HG03342 (cell line): ENCODE measurements around the gene BRCA2.

Source experiments
- ATAC-seq: cut with Tn5 transposase; IDR thresholded peaks from one replicate; pipeline ENCODE4 v1.9.1; 2021; ENCODE audit warnings: mild to moderate bottlenecking, moderate library complexity; ENCODE audit not compliant: unreplicated experiment

Gene BRCA2

GRCh38 chr13:32315238-32316027 lies at the start of gene BRCA2, which contains the start of gene ZAR1L:
Gene BRCA2, plus strand, starts transcription at chr13:32315508. Its CDS starts 953 bp downstream, at chr13:32316461.
Gene ZAR1L, minus strand, starts transcription at chr13:32315363. Its CDS starts 3,438 bp downstream, at chr13:32311925.
- peak; percentile 89 for ATAC-seq

DNA sequence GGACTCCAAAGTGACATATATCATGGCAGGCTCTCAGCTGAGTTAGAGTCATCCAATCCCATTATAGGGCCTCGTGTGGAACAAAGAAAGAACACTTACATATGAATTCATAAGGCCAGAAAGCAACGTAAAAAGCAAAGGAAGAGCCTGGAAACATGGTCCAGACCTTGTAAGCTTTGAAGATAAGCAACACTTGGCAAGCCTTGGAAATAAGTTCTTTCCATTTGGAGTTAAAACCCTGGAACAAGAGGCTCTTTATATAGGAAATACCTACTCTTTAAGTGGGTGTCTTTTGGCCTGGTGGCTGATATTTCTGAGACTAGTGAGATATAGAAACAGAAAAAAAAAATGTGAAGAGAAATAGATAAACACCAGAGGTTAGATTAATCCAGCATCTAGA lies 49.6 kb upstream of the BRCA2 start:
- no peak for ATAC-seq

GRCh38 chr13:32266130-32266529 lies 49.2 kb upstream of the BRCA2 start:
- ATAC-seq: no peak

DNA sequence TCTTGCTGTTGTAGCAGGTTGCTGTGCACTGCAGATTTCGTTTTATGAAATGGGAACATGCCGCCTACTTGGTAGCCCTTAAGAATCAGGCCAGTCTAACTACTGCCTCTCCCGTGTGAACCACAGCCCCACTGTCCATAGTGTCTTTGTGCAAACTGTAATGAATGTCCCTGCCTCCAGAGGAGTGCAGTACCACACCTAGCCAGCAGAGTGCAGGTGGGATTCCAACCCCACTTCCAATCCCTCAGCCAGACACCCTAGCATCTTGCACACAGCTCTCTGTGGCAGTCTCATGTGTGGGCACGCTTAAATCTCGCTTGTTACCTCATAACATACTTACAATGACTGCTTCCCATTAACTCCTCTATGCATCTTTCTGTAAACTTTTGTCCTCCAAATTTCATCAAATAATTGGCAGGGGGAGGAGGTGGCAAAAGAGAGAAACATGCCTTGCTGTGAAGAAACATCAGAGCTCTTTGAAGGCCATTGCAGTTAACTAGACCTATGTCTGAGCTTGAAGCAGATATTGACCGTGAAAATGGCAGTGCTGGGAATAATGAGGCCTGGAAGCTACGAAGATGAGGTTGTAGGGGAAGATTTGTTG lies 47.4 kb upstream of the BRCA2 start:
- ATAC-seq: no peak

DNA sequence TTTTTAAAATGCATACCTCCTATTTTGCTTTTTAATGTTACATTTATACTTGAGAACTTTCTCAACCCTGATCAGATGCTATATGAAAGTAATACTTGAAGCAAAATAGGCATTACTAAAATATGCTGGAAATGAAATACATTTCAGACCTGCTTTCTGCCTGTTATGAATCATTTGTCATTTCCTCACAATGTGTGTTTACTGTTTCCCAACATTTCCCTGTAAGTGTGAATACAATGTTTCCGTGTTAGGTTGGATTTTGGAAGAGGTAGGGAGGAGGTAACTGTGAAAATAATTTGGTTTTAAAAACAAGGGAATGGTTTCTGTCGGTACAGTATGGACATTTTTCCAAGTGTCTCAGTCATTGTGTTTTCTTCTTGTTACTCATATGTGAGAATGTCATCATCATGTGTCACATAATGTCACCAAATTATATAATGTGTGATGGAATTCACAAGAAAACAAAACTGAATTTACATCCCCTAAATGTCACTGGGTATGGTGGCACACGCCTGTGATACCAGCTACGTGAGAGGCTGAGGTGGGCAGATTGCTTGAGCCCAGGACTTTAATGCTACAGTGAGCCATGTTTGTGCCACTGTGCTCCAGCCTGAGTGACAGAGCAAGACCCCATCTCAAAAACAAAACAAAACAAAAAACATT lies 43.2 kb upstream of the BRCA2 start:
- ATAC-seq: no peak

DNA sequence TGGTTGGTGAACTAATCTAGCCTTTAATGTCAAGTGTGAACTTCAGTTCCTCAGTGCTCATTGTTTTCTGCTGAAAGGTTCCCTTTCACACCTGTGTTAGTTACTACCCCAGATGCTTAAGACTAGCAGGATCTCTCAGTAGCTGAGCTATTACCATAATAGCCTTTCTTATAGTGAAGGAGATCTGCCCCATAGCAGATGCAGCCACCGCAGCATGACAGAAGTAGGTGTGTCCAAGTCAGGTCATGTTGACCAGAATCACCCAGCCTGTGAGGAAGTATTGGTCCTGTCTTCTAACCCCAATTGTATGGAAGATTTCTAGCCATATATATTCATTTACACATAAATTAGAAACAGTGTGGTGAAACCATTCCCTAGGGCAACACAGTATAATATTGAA lies 37.5 kb upstream of the BRCA2 start:
- no peak for ATAC-seq

DNA sequence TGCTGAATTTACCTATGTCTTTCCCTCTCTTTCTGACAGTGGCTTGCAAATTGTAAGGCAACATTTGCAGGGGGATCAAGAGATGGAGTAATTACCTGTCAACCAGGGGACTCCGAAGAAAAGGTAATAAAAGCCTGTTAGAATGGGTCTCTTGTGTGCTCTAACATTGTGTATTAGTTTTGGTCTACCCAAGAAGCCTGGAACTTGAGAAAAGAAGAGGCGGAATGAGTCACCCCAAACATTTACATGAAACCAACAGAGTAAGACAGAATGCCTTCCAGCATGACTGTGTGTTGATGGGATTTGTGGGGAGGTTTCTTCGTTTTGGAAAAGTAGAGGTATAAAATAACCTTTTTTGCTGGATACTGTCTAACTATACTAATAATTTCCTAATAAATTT lies 36.9 kb upstream of the BRCA2 start:
- peak; percentile 63 for ATAC-seq

- no peak for ATAC-seq
Measured at GRCh38 chr13:32281096-32281495, 34.2 kb upstream of the BRCA2 start.

DNA sequence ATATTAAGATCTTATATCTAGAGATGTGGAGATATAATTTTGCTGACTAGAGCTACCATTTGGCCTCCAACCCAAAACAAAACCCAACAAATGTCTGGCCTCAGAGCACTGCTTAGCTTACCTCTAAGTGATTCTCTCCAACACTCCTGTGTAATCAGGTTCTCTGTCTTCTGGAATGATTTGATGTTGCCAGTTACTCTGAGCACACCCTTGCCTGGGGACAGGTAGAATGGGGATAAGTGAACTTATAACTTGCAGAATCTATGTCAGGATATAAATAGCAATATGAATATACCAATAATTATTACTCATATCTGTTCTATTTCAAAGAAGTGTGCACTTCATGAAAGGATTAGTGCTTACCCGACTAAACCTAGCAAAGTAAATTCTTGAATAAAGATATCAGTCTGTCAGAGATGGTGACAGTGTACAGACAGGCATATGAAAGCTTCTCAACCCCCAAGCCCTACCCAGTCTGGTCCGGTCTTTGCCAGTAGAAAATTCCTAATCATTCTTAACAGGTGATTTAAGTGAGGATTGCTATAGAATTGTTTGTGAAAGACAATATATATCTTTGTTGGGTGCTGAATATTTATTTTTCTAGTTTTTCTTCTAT lies 33.1 kb upstream of the BRCA2 start:
- ATAC-seq: no peak

DNA sequence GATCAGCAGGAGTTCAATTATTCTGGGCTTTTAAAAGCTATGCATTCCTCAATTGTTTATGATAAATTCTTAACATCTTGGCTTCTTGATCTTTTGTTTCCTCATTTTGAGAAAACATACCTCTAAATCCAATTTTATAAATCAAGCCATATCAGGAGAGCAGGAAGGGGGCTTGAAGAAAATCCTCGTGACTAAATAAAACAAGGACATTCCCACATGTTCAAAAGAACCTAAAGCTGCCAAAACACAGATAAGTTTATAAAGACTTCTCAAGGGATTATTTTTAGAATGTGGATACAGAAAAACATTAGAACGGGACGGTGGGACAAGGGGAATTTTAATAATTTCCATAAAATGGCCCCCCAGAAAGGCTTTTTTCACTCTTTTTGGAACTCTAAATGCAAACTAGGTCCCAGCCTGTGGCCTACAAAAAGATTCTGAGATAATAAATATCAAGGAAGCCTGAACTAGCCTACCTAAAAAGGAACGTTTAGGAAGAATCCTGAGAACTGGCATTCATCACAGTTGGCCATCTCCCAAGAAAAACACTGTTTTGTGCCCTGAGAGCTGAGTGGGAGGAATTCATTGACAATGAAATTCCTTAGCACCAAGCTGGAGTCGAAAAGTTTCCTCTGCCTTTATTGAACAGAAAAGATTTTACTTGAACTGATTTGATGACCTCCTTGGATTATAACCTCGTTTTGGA lies 30.2 kb upstream of the BRCA2 start:
- no peak for ATAC-seq

DNA sequence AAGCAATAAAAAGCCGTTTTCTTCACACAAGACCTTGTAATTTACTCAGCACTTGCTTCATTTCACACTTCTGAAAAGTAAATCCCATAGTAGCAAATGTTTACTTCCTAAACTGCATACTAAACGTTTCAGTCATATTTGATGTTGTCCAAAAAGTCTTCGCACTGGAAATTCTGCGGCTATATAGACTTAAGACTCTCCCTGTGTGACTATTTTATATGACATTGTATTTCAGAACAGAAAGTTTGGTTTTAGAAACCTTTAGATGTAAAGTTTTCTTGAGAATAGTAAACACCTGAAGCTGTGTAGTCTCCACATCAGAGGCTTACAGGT lies 29.7 kb upstream of the BRCA2 start:
- no peak for ATAC-seq

GRCh38 chr13:32297206-32297605 lies 18.1 kb upstream of the BRCA2 start:
- no peak for ATAC-seq

GRCh38 chr13:32298695-32299094 lies 16.6 kb upstream of the BRCA2 start:
- ATAC-seq: no peak

DNA sequence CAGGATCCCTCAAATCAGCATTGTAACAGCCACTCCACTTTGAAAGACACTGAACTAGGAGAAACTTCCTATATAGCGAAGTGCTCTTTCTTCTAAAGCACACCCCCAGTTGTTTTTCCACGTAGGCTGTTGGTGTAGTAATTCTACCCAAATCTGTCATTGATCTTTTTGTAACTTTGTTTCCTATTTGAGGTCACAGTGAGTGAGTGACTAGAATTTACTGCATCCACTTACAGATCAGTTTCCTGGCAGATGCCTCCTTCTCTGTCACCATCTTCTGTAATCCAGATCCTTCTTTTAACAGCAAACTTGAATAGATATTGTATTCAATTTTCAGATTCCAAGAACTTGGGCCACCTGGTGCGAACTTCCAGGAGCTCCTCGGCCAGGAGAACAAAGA lies 15.4 kb upstream of the BRCA2 start:
- ATAC-seq: no peak

GRCh38 chr13:32300406-32300805 lies 14.9 kb upstream of the BRCA2 start:
- ATAC-seq: no peak

GRCh38 chr13:32300920-32301319 lies 14.4 kb upstream of the BRCA2 start:
- no peak for ATAC-seq

- no peak for ATAC-seq
Measured at GRCh38 chr13:32302461-32302860, 12.8 kb upstream of the BRCA2 start.

- ATAC-seq: no peak
Measured at GRCh38 chr13:32305646-32306045, 9.7 kb upstream of the BRCA2 start.

DNA sequence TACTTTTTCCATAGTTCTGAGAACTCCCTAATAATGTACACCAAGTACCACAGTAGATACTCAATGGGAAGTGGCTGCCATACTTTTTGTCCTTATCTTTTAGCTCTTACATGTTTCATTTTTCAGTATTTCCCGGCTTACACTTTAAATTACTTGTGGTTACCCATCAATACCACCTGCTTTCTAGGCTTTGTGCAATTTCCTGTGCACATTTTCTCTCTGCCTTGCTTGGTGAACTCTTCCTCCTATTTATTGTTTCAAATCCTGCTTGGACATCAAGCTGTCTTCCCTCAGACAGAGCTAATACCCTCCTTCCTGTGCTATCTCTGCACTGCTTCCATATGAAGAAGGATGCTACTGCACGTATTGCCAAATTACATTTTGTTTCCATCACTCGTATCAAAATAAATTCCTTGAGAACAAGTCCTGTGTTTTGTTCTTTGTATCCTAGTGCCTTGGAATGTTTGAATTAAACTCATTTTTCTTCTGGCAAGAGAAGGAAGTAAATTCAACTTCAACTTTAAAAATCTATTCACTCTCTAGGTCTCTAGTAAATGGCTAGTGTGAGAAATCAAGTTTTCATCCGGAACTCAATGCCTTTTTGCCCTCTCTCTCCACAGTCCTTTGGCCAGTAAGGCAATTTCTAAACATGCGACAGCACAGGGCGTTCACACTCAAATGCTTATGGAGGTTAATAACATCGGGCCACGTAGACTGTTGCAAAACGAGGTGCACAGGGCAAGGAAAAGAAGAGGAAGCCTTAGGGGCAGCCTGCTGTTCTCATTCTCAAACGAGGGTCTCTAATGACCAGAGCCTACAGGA lies 5.8 kb upstream of the BRCA2 start:
- no peak for ATAC-seq

DNA sequence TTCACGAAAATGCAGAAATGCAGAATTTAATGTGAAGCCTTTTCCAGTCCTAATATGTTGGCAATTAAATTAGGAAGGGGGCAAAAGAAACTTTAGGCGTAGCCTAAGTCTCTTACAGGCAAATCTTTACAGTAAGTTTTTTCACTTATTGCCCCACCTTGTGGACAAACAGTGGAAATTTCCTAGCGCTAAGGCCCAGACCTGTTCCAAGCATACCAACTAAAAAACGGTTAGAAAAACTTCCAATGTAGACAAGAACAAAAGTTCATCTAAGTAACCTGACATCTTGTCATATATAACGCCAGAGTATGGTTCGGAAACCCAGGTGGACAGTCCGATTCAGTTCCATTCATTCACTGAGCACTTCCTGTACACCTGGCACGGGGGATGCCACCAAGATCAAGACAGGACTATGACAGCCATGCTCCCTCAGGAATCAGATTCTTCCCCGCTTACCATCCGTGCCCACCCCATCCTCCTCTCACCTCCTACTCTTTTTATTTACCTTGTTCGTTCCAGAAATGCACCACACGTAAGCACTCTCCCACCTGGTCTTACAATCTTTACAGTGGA lies 5.1 kb upstream of the BRCA2 start:
- no peak for ATAC-seq
